ENCODE results near the gene ISLR2.

Gene ISLR2

DNA sequence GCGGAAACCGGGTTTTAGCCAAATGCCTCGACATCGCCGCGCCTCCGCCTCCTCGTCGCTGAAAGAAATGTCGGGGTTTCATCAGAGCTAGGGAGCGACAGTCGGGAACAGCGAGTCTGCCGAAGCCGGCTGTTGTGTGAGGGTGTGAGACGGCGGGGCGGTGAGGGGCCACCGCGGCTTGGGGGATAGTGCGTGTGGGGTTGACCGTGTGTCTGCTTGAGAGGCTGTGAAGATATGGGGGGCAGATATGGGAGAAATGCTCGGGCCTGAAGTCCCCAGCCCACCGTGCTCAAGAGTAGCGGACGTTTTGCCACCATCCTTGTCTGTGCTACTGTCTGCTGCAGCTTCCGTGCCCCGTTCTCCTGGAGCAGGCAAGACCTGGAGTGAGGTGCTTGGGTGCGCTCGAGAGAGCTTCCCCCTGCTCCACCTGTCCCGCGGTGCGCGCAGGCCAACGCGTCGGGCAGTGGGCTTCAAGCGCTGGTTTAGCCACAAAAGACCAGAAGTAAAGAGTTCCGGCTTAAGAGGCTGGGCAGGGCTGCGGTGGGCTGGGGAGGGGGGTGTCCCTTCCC, 716 bp upstream of the ISLR2 start:
- DNase-seq, result no peak

GRCh38 chr15:74130849-74131627, 652 bp downstream of the ISLR2 start:
- DNase-seq, result no peak

DNA sequence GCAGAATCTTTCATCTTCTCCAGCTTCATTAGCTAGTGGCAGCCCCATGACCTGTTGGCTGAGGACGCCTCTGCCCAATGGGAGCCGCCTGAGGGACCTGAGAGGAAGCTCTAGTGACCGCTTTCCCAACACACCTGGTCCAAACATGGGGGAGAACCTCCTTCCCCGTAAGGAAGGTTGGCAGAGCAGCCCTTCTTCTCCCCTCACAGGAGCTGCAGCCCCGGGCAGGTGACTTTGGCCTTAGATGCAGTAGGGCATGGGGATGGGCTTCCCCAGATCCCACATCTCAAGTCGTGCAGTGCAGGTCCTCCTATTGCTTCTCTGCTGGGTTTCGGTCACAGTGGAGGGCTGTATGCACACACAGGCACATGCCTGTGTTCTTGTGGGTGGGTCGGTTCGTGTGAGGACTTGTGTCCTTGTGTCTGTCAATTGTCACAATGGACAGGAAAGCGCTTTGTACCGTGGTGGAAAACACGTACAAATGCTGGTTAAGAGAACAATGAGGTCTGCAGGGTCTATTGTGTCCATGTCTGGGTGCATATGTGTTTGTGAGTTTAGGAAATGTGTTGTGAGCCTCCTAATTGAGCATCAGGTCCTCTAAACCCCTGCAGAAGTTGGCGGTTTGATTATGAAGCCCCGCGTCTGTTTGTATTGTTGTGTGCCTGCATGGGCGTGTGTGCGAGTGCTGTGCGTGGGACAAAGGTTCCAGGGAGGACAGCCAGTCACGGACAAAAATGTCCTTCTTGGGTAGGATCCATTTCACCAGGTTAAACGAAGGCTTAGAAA, 1.4 kb downstream of the ISLR2 start:
- DNase-seq, result no peak

- DNase-seq, result no peak
Measured at GRCh38 chr15:74132681-74133651, 2.6 kb downstream of the ISLR2 start.

DNA sequence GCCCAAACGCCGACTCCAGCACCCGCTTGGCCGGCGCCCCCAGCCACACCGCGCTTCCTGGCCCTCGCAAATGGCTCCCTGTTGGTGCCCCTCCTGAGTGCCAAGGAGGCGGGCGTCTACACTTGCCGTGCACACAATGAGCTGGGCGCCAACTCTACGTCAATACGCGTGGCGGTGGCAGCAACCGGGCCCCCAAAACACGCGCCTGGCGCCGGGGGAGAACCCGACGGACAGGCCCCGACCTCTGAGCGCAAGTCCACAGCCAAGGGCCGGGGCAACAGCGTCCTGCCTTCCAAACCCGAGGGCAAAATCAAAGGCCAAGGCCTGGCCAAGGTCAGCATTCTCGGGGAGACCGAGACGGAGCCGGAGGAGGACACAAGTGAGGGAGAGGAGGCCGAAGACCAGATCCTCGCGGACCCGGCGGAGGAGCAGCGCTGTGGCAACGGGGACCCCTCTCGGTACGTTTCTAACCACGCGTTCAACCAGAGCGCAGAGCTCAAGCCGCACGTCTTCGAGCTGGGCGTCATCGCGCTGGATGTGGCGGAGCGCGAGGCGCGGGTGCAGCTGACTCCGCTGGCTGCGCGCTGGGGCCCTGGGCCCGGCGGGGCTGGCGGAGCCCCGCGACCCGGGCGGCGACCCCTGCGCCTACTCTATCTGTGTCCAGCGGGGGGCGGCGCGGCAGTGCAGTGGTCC, 3.5 kb downstream of the ISLR2 start:
- no peak for DNase-seq

DNA sequence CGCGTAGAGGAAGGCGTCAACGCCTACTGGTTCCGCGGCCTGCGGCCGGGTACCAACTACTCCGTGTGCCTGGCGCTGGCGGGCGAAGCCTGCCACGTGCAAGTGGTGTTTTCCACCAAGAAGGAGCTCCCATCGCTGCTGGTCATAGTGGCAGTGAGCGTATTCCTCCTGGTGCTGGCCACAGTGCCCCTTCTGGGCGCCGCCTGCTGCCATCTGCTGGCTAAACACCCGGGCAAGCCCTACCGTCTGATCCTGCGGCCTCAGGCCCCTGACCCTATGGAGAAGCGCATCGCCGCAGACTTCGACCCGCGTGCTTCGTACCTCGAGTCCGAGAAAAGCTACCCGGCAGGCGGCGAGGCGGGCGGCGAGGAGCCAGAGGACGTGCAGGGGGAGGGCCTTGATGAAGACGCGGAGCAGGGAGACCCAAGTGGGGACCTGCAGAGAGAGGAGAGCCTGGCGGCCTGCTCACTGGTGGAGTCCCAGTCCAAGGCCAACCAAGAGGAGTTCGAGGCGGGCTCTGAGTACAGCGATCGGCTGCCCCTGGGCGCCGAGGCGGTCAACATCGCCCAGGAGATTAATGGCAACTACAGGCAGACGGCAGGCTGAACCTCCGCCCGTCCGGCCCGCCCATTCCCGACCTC, 4.1 kb downstream of the ISLR2 start:
- no peak for DNase-seq

GRCh38 chr15:74135041-74135565, 4.7 kb downstream of the ISLR2 start:
- DNase-seq, result no peak

GRCh38 chr15:74136540-74136813, 6.1 kb downstream of the ISLR2 start:
- DNase-seq, result no peak

- DNase-seq, result no peak
Measured at GRCh38 chr15:74136814-74137536, 6.6 kb downstream of the ISLR2 start.

DNA sequence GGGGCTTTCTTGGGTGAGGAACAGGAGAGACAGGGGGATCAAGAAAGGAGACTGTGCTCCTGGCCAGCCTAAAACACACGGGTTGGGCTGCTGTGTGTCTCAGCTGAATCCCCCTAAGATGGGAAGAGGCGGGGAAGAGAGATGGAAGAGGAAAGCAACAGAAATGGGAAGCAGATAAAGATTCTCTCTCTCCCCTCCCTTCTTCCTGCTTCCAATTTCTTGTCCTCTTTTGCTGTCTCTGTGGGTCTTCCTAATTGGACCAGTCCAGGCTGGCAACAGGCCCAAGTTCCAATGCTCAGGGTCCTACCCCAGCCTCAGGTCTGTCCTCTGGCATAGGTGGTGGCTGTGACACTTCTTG, 7.1 kb downstream of the ISLR2 start:
- DNase-seq, result no peak

GRCh38 chr15:74138642-74139041, 8.3 kb downstream of the ISLR2 start:
- no peak for DNase-seq

DNA sequence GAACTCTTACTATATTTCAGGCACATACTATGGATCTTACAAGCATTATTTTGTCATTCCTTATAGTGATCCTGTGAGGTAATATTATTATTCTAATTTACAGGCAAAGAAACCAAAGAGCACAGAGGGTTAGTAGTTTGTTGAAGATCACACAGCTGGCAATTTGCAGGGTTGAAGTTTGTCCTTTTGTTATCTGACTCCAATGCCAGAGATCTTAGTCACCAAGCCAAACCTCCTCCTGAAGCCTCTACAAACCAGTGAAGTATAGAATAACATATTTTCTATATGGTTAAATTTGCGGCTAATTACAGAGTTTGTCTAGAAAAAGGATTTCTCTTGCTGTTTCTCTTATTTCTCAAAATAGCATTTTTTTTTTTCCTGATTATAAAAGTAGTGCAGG, 11.2 kb downstream of the ISLR2 start:
- no peak for DNase-seq

- no peak for DNase-seq
Measured at GRCh38 chr15:74144153-74144775, 13.9 kb downstream of the ISLR2 start.

GRCh38 chr15:74146277-74146800, 16.0 kb downstream of the ISLR2 start:
- no peak for DNase-seq

DNA sequence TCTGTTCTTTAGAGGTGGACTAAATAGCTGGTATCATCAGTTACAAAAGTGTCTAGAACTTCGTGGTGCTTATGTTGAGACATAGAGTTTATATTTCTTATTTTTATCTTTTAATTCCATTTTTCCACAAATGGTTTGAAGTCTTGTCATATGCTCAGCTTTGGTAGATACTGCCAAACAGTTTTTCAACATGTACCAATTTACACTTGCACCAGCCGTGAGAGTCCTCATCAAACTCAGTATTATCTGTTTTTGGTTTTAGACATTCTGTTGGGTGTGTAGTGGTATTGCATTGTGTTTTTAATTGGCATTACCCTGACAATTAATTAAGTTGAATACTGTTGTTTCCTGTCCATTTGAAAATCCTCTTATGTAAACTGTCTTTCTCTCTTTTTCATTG, 16.7 kb downstream of the ISLR2 start:
- DNase-seq, result no peak

DNA sequence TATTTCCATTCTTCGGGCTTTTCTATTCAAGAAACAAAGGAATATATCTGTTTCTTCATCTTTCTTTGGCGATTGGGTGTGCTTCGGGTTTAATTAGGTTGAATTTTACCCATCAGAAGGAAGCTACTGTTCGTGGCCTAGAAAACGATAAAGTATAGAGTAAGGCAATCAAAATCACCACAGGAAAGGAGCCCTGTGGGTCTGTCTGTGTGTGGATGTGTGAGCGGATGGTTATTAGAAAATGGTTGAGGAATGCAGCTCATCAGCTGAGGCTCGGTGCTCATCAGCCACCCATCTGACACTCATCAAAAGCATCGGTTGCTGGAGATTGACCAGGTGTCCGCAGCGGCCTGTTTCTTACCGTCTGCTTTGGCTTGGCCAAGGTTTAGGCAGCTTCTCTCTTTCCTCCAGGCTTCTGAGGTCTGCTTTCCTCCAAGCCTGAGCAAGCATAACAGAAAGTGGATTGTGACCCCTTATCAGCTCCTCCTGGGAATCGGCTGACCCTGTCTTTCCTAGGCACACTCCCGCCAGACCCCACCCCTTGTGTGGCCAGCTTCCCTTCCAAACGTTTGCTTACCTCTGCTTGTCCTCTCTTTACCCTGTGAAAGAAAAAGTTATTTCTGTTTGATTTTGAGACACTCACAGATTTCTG, 25.5 kb downstream of the ISLR2 start:
- no peak for DNase-seq

DNA sequence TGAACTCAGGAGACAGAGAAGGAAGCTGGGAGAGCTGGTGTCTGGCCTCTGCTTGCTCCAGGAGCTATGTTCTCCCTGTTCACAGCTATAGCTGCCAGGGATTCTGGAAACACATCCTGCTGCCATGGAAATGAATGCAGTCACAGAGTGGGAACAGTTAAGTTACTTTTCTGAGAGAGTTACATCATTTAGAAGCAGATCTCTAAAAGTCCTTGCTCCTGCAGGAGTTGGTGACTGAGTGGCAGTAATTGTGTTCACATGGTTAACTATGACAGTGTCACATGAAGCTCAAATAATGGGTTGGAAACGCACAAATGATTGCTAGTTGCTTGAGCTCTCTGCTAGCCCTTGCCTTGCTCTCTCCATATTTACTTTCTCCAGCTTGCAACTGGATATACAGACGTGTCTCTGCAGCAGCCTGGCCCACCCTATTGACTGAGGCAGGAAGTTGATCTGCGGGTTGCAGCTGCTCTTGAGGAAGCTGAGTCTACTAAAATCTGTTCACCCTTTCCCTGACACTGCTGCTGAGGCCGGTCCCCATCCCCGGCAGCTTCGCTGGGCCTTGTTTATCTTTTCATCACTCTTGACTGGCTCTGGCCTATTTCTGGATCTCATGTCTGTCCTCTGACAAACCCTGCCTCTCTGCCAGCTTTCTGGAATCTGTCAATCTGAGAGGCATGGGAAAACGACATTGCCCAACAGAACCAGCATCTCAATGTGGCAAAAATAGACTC, 26.5 kb downstream of the ISLR2 start:
- no peak for DNase-seq

GRCh38 chr15:74157868-74158827, 27.8 kb downstream of the ISLR2 start:
- no peak for DNase-seq

Measured in NCI-H1105 treated with DMSO at 0.1 percent for 48 hours (cell line).